ENCODE results near the gene PIN1. TPM values are rescaled to one million over a fixed set of nuclear protein-coding genes. Genes with fewer than 3 reads are reported as not detected.

PIN1 gene
- total and polyA plus RNA-seq, 2 of the 8 experiments (the other 6 are each of a cell fraction or from before 2014, with no cell fraction given) = 78.3 to 90.8 TPM

GRCh38 chr19:9806803-9807202, 28.3 kb upstream of the PIN1 start (continued):
- no peak for TF ChIP-seq CHD7 (IDR thresholded peaks at IDR 0.05; ENCODE audit: insufficient replicate concordance, low read length)
- no peak for TF ChIP-seq ASH2L (IDR thresholded peaks at IDR 0.05; ENCODE audit: low read length)
- TF ChIP-seq SP2 (IDR thresholded peaks at IDR 0.05; ENCODE audit: low read length) = no peak
- TF ChIP-seq RAD21 (IDR thresholded peaks at IDR 0.05 in 1 of 2, conservative IDR thresholded peaks at IDR 0.05 in 1 of 2; ENCODE audit: low read depth in 2 of 2, low read length in 2 of 2) = no peak
- TF ChIP-seq NRF1 (IDR thresholded peaks at IDR 0.05; ENCODE audit: low read depth, low read length) = no peak
- no peak for TF ChIP-seq RFX5 (IDR thresholded peaks at IDR 0.05; ENCODE audit: borderline replicate concordance, low read depth, low read length)
- no peak for TF ChIP-seq E2F6 (IDR thresholded peaks at IDR 0.05)
- TF ChIP-seq USF2 (IDR thresholded peaks at IDR 0.05; ENCODE audit: low read length) = no peak
- TF ChIP-seq GTF2F1 (IDR thresholded peaks at IDR 0.05; ENCODE audit: borderline replicate concordance, low read depth, low read length) = no peak
- no peak for TF ChIP-seq POU5F1 (IDR thresholded peaks at IDR 0.05; ENCODE audit: low read depth, low read length)
